Fibroblast of mammary gland (primary cell): Measurements from ENCODE around the gene COLEC11.
A peak's percentile ranks its signal among the peaks of the same experiment; 100 is the strongest.

Experiments used
- DNase-seq: peaks from one replicate; pipeline ENCODE4 v3.0.0-alpha.2; 2010; ENCODE audit warnings: low read depth
- H3K4me3 ChIP-seq: 2 replicates; pipeline ENCODE4 v1.5.1; 2011; ENCODE audit warnings: low read depth, mild to moderate bottlenecking, low read length, moderate library complexity; ENCODE audit not compliant: control insufficient read depth
- TF ChIP-seq, protein P1 (sequence below): conservative IDR thresholded peaks from 2 replicates; pipeline ENCODE4 v1.5.1; 2011; ENCODE audit warnings: low read depth, low read length, inconsistent platforms; ENCODE audit not compliant: control insufficient read depth, insufficient read depth

Gene COLEC11

GRCh38 chr2:3594493-3595281, at the start of gene COLEC11:
TSS of gene COLEC11 (plus strand) at chr2:3595112. CDS start at chr2:3604341, 9,229 bp downstream.
- TF ChIP-seq, protein P1, sequence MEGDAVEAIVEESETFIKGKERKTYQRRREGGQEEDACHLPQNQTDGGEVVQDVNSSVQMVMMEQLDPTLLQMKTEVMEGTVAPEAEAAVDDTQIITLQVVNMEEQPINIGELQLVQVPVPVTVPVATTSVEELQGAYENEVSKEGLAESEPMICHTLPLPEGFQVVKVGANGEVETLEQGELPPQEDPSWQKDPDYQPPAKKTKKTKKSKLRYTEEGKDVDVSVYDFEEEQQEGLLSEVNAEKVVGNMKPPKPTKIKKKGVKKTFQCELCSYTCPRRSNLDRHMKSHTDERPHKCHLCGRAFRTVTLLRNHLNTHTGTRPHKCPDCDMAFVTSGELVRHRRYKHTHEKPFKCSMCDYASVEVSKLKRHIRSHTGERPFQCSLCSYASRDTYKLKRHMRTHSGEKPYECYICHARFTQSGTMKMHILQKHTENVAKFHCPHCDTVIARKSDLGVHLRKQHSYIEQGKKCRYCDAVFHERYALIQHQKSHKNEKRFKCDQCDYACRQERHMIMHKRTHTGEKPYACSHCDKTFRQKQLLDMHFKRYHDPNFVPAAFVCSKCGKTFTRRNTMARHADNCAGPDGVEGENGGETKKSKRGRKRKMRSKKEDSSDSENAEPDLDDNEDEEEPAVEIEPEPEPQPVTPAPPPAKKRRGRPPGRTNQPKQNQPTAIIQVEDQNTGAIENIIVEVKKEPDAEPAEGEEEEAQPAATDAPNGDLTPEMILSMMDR, result no peak
- H3K4me3 ChIP-seq, result no peak within 1 kb of the TSS
- DNase-seq, result no peak

GRCh38 chr2:3545788-3546478, 49.0 kb upstream of the COLEC11 start:
- H3K4me3 ChIP-seq, result no peak overlapping the region
- TF ChIP-seq, protein P1, result no peak
- DNase-seq, result no peak

GRCh38 chr2:3547915-3548314, 47.0 kb upstream of the COLEC11 start:
- peak; percentile 56 for DNase-seq
- no peak overlapping the region for H3K4me3 ChIP-seq
- TF ChIP-seq, protein P1, result no peak

DNA sequence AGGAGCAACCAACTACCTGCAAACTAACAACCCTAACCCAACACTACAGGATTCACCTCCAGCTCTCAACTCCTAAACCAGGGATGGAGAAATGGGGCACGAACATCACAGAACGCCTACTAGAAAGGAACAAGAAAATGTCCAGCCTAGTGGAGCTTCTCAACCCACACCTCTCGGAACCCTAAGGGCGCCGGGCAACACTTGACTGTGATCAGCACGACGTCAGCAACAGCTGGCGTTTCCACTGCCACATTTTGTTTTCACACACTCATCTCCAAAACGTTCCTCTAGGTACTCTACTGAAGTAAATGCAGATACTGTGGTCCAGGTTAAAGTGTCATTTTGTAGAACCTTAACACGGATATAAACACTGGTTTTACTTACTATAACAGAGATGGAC, 41.0 kb upstream of the COLEC11 start:
- TF ChIP-seq, protein P1, result no peak
- no peak for DNase-seq
- no peak overlapping the region for H3K4me3 ChIP-seq

GRCh38 chr2:3557639-3558204, 37.2 kb upstream of the COLEC11 start:
- H3K4me3 ChIP-seq, result peak overlapping the region; percentile 64
- TF ChIP-seq, protein P1, result no peak
- no peak for DNase-seq

GRCh38 chr2:3558205-3559014, 36.5 kb upstream of the COLEC11 start, which contains the start of gene RNASEH1:
TSS of gene RNASEH1 (minus strand) at chr2:3558333. CDS start at chr2:3558260, 73 bp downstream.
- H3K4me3 ChIP-seq, result peak within 1 kb of the TSS; percentile 66
- TF ChIP-seq, protein P1, result no peak
- DNase-seq, result peak; percentile 99
